Epithelial cell of esophagus (primary cell): Measurements from ENCODE around the gene OR13J1.

Experiments
- DNase-seq: peaks from one replicate; pipeline ENCODE4 v3.0.0; 2010; ENCODE audit warnings: low read depth
- H3K4me3 ChIP-seq: 2 replicates; pipeline ENCODE4 v1.5.1; 2011; ENCODE audit warnings: mild to moderate bottlenecking, low read length, control low read depth
- CTCF ChIP-seq: IDR thresholded peaks from 2 replicates; pipeline ENCODE4 v1.5.1; 2011; ENCODE audit warnings: low read depth, mild to moderate bottlenecking, low read length, control low read depth, inconsistent platforms; ENCODE audit not compliant: insufficient read depth; ENCODE audit errors: missing control alignments

The OR13J1 gene

GRCh38 chr9:35912791-35913400 is 42.7 kb upstream of the OR13J1 start:
- no peak overlapping the region for H3K4me3 ChIP-seq
- no peak for DNase-seq

DNA sequence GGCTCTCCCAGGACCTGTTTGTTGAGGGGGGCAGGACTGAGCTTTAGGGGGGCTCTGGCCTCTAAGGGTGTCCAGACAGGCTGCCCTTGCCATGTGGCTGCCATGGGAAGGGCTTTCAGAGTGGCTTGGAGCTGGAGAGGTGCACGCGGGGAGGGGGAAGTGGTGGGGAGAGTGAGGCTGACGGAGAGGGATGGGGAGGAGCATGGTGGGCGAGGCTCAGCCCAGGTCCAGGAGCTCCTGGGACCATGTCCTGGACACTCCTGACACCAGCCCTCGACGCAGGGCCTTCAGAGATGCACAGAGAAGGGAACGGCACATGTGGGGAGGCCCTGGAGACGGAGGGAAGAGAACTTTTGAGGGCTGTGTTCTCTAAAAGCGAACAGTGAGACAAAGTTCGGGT is 41.5 kb upstream of the OR13J1 start:
- no peak for DNase-seq
- no peak overlapping the region for H3K4me3 ChIP-seq
- TF ChIP-seq CTCF = no peak

More at GRCh38 chr9:35912791-35913400, 42.7 kb upstream of the OR13J1 start:
- no peak for TF ChIP-seq CTCF

- DNase-seq = peak; percentile 78
- H3K4me3 ChIP-seq = no peak overlapping the region
- TF ChIP-seq CTCF = peak; percentile 77
These were observed 40.6 kb upstream of the OR13J1 start for GRCh38 chr9:35910613-35911359.

- DNase-seq = no peak
- no peak for TF ChIP-seq CTCF
- no peak overlapping the region for H3K4me3 ChIP-seq
These were observed 39.7 kb upstream of the OR13J1 start for GRCh38 chr9:35909687-35910612.

GRCh38 chr9:35909274-35909673 is 39.1 kb upstream of the OR13J1 start, which contains the start of gene SPAAR:
TSS of gene SPAAR (plus strand) at chr9:35909490. CDS start at chr9:35910464, 974 bp downstream.
- no peak for DNase-seq
- TF ChIP-seq CTCF = no peak
- H3K4me3 ChIP-seq = no peak within 1 kb of the TSS

DNA sequence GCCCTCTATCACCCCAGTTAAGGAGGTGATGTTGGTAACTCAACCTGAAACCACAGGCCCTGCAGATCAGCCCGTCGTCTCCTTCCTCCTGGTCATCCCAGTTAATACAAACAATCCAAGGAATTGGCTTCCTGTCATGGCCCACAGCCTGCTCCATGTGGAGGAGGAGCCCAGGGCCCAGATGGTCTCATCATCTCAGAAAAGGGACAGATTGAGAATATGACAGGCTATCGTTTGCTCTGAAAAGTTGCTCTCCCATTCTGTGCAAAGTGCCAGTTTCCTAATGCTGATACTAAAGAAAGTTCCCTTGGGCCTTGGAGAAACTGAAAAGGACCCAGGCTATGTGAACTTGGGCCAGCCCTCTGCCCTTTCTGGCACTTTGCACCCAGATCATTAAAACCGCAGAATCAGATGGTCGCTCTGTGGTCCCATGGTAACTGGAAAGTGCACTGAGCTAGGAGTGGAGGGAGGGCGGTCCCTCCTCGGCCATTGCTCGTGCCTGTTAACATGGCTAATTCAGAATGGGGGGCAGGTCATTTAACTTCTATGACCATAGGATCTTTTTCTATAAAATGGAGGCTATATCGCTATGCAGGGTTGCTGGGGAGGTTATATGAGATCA is 38.4 kb upstream of the OR13J1 start:
- no peak for TF ChIP-seq CTCF
- H3K4me3 ChIP-seq = no peak overlapping the region
- DNase-seq = no peak
